ENCODE measurements around the gene FHIT.

The FHIT gene

DNA sequence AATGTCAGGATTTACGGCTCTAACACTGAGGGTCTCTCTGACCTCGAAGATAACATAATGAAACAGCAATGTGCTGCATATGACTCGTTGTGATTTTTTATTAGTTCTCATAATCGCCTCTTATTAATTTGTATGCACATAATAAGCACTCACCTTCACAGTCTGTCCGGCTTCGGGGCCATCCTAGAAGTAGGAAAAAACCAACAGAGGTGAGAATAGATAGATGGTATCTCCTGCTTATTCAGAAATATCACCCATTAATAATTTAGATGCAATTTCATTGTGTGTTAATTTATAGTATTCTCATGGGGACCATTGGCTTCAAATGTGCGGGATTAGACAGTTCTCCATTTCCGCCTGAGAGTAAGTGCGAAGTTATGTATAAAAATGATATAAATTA lies 1240.0 kb downstream of the FHIT start:
- no peak for DNase-seq

GRCh38 chr3:60010781-60011180 lies 1240.5 kb downstream of the FHIT start:
- DNase-seq = no peak

GRCh38 chr3:60009931-60010478 lies 1241.2 kb downstream of the FHIT start:
- DNase-seq = no peak

GRCh38 chr3:60001369-60001768 lies 1249.9 kb downstream of the FHIT start:
- no peak for DNase-seq

DNA sequence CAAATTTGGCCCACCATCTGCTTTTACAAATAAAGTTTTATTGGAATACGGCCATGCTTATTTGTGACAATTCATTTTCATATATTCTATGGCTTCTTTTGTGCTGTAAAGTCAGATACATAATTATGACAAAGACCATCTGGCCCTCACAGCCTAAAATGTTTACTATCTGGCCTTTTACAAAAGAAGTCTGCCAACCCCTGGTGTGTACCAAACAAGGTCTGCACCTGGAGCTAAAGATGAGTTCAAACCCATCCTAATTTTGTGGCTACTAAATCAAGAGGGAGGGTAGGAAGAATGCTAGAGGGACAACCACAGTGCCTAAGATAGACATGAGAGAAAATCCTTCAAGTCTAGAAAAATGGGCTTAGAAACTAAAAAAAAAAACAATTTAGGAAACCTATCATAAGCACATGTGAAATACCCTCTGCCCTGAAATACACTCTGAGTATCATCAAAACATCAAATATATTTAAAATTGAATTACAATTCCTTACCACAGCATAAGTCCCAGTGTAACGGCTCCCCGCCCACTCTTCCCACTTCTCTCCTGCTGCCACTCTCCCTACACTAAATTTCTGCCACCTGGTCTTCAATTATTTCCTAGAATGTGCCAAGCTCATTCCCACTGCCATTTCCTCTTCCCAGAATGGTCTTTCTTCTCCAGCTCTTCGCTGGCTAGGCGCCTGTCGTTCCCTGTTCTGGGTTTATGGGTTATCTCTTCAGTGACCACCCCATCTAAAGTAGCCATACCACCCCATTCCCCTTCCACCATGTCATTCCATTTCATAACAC lies 1250.7 kb downstream of the FHIT start:
- DNase-seq = no peak

- DNase-seq = no peak
Measured at GRCh38 chr3:59998058-59998457, 1253.2 kb downstream of the FHIT start.

GRCh38 chr3:59997583-59997982 lies 1253.7 kb downstream of the FHIT start:
- DNase-seq = no peak

- no peak for DNase-seq
Measured at GRCh38 chr3:59996056-59996455, 1255.2 kb downstream of the FHIT start.

DNA sequence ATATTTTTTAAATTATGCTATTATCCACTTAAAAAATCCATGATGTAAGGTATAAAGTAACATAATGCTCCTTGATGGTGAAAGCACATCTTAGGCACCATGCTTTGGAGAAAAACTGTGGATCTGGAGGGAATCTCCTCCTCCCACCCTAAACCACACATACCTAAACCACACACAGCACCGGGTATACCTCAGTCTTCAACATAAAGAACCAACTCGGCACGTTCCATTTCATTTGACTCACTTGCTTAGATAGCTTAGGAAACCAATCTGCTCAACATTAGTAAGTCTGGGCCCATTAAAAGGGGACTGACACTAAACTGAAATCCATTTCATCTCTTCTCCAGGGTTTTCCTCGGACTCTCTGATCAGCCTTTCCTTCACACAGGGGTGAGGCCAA lies 1255.7 kb downstream of the FHIT start:
- no peak for DNase-seq

DNA sequence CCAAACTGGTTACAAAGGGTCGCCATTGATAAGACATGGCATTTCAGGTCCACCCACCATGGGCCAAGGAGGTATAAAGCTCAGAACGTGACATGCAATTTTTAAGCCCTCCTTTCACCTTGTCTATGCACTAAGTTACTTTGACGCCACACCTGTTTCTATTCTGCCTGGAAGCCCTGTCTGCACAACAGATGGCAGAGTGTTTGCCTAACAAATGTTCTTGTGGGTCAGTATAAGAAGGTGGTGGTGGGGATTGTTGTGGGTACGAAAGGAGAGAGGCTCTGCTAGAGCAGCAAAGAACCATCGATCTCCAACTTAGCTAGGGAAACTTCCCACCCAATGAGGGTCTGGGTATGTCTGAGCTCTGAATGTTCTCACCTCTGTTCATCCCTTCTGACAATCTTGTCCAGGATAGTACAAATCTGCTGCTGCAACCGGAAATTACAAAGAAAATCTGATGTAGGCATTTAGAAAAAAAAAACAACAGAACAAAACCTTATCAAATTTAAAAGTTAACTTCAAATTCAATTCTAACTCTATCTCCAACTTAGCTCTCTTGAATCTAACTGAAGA lies 1256.4 kb downstream of the FHIT start:
- DNase-seq = no peak

DNA sequence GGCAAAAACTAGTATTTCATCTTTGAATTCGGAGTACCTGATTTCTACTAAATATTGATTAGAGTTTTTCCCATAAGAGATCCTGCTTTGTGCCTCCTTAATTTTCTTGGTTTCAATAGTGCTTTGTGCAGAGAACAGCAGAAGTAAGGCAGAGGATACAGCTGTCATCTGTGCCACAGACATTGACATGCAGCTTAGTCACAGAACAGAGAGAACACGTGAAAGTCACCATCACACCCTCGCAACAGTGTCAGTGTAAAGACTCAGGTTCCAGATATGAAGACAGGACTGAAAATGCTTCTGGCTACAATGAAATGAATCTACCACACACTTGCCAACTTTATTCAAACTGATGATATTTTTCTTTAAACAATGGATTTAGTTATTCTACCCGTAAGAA lies 1258.7 kb downstream of the FHIT start:
- DNase-seq = no peak

- no peak for DNase-seq
Measured at GRCh38 chr3:59990915-59991314, 1260.3 kb downstream of the FHIT start.

- no peak for DNase-seq
Measured at GRCh38 chr3:59982510-59982909, 1268.7 kb downstream of the FHIT start.

DNA sequence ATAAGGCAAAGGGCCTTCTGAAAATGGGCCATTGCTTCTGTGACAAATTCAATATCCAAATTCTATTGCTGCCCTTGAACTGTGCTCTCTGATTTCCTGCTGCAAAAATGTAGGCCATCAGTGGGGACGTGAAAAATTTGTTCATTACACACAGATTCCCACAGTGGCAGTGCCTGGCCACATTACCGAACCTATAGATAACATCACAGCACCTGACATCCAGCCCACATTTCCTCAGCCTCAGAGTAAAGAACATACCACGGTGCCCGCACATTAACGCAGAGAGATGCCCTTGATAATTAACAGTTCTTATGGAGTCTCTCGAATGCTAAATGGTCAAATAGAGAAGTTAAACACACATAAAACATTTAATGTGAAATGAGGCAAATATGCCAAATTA lies 1269.9 kb downstream of the FHIT start:
- DNase-seq = no peak

- no peak for DNase-seq
Measured at GRCh38 chr3:59980576-59980975, 1270.7 kb downstream of the FHIT start.

GRCh38 chr3:59979542-59979941 lies 1271.7 kb downstream of the FHIT start:
- DNase-seq = no peak

DNA sequence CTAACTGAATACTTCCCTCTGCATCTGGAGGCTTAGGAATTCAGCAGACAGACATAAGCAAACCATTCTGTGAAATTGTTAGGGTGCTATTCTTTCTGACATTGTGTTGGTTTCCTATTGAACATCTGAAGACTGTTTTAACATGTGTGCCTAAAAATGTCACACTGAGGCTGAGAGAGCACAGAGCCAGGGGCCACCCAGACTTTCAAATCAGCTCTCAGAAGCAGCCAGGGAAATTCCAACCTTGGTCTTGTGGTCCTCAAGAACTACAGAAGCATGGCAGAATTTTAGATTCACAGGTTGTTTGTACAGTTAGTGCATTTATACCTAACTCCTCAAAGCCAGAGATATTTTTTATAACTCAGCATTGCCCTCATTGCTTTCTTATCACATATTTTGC lies 1272.3 kb downstream of the FHIT start:
- no peak for DNase-seq

- no peak for DNase-seq
Measured at GRCh38 chr3:59970796-59971195, 1280.5 kb downstream of the FHIT start.

- no peak for DNase-seq
Measured at GRCh38 chr3:59970376-59970775, 1280.9 kb downstream of the FHIT start.

DNA sequence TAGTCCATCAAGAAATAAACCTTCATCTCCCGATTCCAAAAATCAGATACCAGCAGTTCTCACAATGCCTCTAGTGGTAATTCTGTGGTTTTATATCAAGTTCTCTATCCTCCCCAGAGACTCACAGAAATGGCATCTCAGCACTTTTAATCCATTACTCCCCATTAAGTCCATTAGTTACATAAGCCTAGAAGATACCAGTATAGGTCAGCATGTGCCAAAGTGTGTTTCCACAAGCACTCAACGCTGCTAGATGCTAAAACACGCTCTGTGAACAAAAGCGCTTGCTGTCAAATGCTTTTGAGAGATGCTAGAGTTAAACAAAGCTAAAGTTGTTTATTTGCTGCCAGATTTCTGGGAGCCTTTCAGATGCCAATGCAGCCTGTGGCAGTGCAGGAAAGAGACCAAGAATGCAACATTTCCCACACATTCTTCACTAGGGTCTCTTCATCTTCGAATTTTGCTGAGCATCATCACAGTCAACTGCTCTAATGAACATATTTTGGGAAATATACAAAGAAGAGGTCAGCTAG lies 1282.7 kb downstream of the FHIT start:
- DNase-seq = no peak

DNA sequence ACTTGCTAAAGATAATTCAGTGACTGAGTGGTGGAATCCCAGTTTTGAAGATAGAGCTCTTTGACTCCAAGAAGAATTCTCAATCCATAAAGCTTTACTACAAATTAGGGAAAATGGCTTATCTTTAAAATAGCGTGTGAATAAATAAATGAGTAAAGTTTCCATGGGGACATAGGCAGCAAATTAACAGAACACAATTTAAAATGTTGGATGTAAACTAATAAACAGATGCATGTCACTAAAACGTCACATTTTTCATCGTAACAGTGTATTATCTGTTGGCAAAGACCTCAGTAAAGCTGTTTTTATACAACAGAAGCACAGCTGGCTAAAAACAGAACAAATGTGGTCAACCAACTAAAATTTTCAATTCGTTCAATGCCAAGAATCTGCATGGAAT lies 1287.6 kb downstream of the FHIT start:
- no peak for DNase-seq

- no peak for DNase-seq
Measured at GRCh38 chr3:59957150-59957549, 1294.1 kb downstream of the FHIT start.

DNA sequence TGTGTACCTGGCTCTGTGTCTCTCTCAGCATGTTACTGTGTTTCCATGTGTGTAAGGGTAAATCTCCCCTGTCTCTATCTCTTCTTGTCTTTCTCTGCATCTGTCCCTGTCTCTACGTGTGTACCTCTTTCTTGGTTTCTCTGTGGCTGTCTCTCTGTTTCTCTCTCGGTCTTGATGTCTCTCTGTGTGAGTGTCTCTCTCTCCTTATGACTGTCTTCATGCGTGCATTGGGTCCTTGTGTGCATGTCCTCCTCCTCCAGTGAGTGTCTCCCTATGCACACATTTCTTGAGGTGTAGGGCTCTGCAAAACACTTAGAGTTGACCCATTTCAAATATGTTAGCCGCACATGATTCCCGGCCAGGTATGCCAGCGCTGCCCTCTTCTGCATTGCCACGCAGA lies 1298.1 kb downstream of the FHIT start:
- no peak for DNase-seq

- no peak for DNase-seq
Measured at GRCh38 chr3:59949311-59949710, 1301.9 kb downstream of the FHIT start.

Data from DMS 273 treated with DMSO at 0.1 percent for 48 hours (cell line).